WTC11 (cell line): ENCODE data around the gene RBM18.

Experiments
- CTCF ChIP-seq: fragments of 200-600 bp; IDR thresholded peaks from 2 replicates; pipeline ENCODE4 v1.8.0; 2022; ENCODE audit warnings: antibody characterized with exemption
- E2F1 ChIP-seq: sonication (generic); formaldehyde crosslinking; IDR thresholded peaks from 2 replicates; pipeline ENCODE4 v1.8.0; 2022; ENCODE audit warnings: mild to moderate bottlenecking, missing genetic modification reagents
- ELF4 ChIP-seq: sonication (generic); formaldehyde crosslinking; IDR thresholded peaks from 2 replicates; pipeline ENCODE4 v1.8.1; 2022; ENCODE audit warnings: low read depth, mild to moderate bottlenecking, moderate library complexity, missing genetic modification reagents
- ETV6 ChIP-seq: sonication (generic); formaldehyde crosslinking; IDR thresholded peaks from 2 replicates; pipeline ENCODE4 v1.8.1; 2022; ENCODE audit warnings: mild to moderate bottlenecking, missing genetic modification reagents
- FOXP1 ChIP-seq: sonication (generic); formaldehyde crosslinking; IDR thresholded peaks from 2 replicates; pipeline ENCODE4 v1.8.0; 2022; ENCODE audit warnings: missing genetic modification reagents, mild to moderate bottlenecking, moderate library complexity, borderline replicate concordance
- FOXP4 ChIP-seq: sonication (generic); formaldehyde crosslinking; IDR thresholded peaks from 2 replicates; pipeline ENCODE4 v1.8.0; 2022; ENCODE audit warnings: mild to moderate bottlenecking, missing genetic modification reagents
- SMAD3 ChIP-seq: sonication (generic); formaldehyde crosslinking; IDR thresholded peaks from 2 replicates; pipeline ENCODE4 v1.8.0; 2022; ENCODE audit warnings: missing genetic modification reagents, mild to moderate bottlenecking, borderline replicate concordance
- ZNF281 ChIP-seq: sonication (generic); formaldehyde crosslinking; IDR thresholded peaks from 2 replicates; pipeline ENCODE4 v1.8.0; 2023; ENCODE audit warnings: mild to moderate bottlenecking, missing genetic modification reagents

DNA sequence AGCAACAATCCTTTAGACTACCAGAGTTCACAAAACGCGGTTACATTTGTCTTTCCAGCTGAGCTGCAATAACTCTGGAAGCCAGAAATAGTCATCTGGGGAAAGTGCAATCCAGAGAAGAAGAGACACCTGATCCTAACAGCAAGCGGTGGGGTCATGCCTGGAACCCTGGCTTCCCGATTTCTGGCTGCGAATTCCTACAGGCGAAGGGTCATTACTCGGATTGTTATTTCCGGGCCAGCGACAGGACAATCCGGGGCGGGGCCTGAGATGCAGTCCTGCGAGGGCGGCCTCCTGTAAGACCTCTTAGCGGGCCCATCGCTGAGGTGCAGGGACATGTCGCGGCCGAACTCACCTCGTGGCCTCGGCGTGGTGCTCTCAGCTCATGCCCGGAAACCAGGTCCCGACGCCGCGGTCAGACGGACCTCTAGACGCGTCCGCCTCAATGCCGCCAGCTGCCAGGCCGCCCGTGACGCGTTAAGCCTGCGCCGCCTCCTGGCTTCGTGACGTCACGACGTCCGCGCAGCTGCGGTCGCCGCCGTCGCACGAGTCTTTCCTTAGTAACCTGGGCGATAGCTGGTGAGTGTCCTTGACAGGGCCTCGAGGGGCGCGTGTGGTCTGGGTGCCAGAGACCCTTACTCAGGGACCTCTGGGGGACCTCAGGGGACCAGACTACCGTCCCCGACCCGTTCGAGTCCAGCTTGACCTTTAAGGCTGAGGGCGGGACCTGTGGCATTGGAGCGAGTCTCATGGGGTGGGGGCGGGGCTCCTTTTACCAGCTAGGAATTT, at the start of gene RBM18, which contains the start of gene MRRF:
- TF ChIP-seq CTCF (no peak), SMAD3 (CRISPR knock-in tag) (peak; percentile 98), FOXP4 (peak; percentile 97), ELF4 (CRISPR knock-in tag) (0 out of 2 replicates have a peak, but pooled peaks have one; percentile 67), ETV6 (CRISPR knock-in tag) (peak; percentile 99), ZNF281 (CRISPR knock-in tag) (peak; percentile 92), FOXP1 (CRISPR knock-in tag) (peak; percentile 99), E2F1 (CRISPR knock-in tag) (peak; percentile 93)
